HG03159 (cell line): ENCODE results near the gene ABLIM2.

Experiments
- ATAC-seq: cut with Tn5 transposase; IDR thresholded peaks from one replicate; pipeline ENCODE4 v1.9.1; 2021; ENCODE audit warnings: mild to moderate bottlenecking, moderate library complexity; ENCODE audit not compliant: unreplicated experiment

Gene ABLIM2

DNA sequence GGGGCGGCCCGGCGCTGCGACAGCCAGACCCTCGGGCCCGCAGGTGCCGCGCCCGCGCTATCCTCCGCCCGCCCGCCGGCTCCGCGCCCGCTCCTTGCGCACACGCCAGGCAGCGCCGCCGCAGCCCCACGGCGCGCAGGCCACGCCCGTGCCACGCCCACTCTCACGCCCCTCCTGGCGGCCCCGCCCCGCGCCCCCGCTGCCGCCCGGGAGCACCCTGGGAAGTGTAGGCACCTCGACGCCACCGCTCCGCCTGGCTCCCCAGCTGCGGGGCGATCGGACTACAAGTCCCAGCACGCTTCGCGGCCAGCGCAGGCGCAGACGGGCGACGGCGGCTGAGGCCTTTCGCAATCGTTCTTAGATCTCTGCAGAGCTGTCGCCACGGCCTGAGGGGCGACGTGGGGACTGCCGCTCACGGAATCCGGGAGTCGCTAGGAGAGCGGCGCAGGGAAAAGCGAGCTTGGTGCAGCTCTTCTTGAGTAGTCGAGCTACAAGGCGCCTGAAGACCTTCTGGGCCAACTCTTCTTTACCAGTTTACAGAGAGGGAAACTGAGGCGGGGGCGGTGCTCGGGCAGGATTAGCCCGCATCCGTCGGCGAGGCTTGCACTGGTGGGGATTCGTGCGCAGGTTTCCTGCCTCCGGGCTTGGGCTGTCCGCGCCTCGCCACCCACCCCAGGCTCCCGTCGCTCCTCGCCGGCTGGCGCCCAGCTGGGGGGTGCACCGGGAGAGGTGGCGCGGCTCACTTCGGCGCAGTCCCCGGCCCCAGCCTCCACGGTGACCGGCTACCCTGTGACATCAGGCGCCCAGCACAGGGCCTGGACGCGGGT is at the start of gene ABLIM2:
Gene ABLIM2 (minus strand): TSS at position 104 of the 827 bp plus-strand sequence. CDS start 124 bp downstream, outside the sequence.
- peak; percentile 96 for ATAC-seq

DNA sequence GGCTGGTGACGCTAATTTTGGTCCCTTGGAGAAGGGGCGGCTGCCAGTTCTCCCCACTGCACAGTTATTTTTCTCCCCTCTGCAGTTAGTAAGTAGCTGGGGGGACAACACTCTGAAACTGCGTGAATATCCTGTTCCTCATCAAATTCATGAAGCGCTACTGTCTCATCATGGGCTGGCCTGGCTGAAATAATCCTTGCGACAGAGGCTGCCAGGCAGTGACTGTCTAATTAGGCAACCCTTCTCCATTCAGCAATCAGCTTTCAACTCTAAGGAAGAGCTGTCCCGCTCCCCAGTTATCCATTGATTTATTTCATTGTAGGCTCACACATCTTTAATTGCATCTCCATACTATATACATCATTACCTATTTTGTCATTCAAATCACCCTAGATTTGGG is 48.7 kb upstream of the ABLIM2 start:
- no peak for ATAC-seq

DNA sequence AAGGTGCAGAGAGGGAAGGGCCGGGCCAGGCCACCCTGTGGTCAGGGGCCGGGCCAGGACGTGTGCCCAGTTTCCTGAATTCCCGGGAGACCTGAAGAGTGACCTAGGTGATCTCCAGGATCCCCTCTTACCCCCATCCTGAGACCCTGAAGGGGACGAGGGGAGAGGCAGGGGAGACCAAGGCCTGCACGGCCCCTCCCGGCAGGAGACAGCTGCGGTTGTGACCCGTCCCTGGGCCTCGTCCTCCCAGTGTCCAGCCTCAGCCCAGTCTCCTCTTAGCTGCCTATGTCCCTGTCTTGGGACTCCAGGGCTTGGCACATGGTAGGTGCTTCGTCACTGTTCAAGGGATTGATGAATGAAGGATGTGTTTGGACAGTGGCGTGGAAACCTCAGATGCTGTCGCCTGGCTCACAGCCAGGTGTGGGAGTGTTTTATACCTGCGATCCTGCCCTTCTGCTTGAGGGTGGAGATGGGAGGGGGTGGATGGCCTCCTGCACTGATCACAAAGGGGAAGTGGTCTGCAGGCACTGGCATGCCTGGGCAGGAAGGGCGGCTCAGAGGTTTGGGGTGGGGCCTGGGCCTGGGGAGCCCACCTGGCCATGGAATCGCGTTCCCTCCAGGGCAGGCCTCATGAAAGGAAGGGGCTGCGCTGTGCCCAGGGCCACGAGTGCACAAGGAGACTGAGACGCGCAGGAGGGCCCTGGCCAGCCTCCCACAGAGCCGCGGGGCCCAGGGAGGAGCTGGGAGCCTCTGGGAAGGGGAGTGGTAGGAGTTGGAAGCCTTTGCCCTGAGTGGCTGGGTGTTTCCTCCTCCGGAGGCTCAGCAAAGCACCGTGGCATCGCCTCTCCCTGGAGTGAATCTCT is 47.4 kb upstream of the ABLIM2 start:
- no peak for ATAC-seq

DNA sequence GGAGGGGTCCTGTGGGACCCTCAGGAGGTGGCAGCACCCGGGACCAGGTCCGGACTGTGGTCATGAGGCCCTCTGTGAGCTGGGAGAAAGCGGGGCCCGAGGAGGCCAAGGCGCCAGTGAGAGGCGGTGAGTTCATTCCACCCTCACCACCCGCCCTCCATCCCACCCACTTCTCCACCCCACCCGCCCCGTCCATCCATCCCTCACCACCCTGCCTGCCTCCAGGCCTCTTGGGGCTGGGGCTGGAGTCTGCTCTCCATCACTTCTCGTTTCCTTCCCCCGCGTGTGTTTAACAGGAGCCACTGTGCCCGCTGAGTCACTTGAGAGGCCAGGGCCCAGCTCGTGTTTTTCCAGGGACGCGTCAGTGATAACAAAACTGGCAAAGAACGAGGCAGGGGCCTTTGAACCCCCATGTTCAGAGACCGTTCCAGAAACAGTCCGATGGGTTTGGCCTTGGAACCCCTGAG is 46.7 kb upstream of the ABLIM2 start:
- no peak for ATAC-seq

DNA sequence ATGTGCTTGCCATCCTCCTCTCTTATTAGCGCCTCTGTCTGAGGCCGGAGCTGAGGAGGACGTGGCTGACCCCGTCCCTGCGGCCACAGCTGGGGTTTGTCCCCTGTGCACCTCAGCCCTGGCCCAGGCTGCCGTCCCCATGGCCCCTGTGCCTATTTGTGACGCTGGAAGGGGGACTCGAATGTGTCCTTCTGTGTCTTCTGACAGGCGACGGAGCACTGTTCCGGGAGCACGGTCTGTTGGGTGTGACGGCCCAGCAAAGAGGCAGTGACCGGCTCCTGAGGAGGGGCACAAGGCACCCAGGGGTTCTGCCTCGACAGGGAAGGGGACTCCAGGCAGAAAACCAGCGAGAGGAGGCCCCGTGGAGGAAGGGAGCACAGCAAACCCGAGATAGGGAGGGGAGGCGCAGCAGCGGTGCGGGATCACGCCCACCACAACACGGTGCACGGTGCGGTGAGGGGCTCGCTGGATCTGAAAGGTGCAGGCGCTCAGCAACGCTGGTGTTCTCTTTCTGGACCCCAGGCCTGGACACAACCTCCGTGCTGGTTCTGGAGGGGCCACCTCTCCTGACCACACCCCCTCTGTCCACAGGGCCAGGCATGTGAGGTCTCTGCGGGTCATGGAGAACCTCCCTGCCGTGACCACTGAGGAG is 46.1 kb upstream of the ABLIM2 start:
- ATAC-seq = no peak

DNA sequence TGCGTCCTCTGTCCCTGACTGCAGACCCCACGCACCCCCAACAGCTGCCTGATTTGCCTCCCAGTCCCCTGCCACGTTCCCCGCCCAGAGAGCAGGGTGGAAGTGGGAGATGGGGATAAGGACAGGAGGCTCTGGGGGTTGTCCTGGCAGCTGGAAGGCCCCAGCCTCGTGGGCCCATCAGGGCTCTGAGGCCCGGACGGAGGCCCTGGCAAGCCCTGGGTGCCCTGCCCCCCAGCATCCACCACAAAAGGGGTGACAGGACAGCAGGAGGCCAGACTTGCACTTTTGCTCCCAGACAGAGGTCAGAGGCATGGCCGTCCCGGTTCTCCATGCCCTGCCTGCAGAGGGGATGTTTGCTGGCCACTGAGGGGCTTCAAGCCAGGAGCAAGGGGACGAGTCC is 45.2 kb upstream of the ABLIM2 start:
- no peak for ATAC-seq

DNA sequence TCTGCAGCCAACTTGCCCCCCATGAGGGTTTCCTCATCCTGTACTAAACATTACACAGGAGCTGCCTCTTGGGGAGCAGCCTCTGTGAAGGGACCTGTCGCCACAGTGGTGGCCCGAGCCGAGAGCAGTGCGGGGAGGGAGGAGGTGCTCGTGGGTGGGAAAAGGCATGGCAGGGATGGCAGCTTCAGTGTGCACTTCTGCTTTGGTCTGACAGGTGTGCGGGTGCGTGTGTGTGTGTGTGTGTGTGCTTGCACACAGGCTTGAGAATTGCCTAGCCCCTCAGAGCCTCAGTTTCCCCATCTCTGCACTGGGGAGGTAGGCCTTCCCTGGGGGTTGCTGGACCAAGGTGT is 44.4 kb upstream of the ABLIM2 start:
- no peak for ATAC-seq

DNA sequence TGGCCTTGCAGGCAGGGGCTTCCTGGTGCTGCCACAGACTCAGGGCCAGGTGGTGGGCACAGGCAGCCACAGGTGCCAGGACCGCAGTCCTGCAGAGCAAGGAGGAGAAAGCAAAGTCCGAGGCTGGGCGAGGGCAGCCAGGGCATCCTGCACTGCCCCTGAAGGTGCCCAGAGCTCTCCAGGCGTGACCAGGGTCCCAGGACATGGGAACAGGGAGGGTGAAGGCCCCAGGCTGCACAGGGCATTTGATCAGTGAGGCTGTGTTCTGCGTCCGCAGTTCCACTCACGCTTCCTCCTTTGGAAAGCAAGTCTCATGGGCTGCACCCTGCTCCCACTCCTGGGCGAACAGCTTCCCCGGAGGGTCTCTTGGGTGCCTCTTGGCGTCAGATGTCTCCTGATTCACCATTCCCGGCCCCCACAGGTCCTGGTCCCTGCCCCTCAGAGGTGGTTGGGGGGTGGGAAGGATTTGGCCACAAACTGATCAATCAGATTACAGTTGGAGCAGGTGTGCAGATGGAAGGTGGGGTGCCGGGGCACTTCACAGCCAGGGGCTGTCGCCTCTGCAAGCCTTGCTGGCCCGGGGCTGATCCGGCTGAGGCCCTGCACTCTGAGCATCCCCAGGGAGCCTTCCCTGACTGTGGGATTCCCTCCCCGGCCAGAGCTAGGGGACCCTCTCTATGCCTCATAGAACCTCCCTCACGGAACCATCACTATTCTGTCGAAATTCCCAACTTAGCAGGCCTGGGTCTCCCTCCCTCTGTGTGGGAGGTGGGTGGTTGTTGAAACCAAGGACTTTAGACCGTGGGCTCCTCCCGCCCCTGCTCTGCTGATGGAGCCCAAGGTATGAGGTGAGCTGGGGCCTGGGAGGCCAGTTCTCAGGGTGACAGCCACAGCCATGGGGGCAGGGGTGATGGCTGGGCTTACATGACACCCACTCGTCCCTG is 43.8 kb upstream of the ABLIM2 start:
- ATAC-seq = no peak

DNA sequence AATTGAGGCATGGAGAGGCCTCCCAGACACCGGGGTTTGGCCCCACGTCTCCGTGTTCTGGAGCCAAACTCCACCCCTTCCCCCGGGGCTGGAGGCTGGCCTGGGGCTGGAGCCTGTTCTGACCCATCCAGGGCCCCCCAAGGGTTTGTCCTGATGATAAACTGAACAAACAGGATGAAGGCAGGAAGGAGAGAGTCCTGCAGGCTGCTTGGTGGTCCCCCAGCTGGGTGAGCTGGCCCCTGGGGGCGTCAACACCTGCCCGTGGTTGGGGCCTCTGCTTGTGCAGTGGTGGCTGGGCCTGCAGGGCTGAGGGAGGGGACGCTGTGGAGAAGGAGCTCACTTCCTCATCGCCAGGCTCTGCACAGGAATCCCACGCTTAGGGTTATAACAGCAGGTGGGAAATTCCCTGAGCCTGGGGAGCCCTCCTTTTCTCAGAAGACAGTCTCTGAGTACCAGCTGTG is 42.7 kb upstream of the ABLIM2 start:
- ATAC-seq = no peak

DNA sequence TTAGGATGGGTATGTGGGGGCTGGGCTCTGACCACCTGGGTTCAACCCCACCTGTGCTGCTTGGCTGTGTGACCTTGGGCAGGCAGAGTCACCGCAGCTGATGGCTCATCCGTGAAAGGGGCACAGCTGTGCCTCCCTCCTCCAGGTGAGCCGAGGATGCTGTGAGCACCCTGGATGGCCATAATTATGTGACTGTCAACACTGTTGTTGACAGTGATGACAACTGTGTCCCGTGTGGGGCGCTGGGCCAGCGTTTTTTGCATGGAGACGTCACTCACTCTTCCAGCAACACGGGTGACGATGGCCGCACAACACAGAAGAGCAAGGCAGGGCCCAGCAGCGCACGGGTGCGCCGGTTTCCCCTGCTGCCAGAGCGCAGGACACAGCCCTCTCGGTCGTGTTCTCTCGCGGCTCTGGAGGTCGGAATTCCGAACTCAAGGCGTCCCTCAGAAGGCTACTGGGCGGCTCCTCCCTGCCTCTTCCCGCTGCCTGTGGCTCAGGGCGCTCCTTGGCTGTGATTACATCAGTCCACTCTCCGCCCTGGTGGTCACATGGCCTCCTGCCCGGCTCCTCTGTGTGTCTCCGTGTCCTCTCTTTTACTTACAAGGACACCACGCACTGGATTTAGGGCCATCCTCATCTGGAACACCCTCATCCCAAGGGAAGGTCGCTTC is 41.8 kb upstream of the ABLIM2 start:
- no peak for ATAC-seq

DNA sequence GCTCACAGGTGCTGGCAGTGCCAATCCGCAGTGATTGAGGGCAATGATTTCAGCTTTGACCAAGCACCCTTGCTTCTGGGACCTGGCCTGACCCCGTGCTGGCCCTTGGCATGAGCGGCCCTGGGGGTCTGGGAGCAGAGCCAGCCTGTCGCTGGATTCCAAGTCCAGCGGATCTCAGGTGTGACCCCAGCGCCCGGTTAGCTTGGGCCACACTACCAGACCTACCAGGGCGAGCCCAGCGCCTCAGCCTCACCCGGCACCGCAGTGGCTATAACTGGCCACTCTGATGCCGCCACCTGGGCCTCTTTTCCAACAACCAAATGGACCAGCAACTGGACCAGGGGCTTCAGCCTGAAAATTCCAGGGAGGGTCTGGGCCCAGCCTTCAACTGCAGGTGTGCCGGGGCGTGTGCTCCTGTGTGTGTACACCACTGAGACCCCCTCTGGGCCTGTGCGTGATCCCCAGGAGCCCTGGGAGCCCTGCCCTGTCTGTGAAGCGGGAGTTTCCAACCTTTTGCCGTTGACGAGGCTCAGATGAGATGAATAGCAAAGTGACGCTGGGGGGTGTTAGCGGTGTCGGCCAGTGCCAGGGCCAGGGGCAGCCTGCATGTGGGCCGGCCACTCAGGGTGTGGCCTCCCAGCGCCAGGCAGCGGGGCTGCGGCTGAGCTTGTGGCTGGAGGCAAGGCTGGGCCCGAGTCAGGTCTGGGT is 41.1 kb upstream of the ABLIM2 start:
- no peak for ATAC-seq

DNA sequence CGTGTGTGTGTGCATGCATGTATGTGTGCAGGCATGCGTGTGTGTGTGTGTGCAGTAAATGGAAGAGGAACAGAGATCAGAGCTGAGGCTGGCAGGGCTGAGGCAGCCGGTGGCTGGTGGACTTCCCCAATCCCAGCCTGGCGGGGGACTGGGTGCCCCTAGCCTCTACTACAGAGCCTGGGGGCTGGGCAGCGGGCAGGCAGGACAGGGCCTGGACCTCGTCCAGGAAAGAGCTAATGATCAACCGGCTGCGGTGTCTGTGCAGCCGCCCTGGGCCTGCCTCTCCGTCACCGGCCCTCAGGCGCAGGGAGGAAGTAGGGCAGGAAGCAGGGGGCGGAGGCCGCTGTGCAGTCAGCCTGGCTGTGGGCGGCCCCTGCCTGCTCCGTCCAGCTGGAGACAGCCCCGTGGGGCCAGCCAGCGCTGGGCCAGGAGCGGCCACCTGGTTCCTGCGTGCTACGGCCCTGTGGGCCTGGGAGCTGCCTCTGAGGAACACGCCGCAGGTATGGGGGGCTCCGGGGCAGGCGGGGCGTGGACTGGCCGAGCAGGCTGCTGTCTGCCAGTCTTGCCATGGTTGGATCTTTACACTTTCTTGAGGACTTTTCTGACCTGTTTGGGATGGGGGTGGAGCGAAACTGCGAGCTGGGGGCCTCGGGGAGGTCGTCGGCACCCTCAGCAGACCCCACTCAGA is 40.4 kb upstream of the ABLIM2 start, which contains the start of gene SH3TC1:
Gene SH3TC1 (plus strand): TSS at position 385 of the 688 bp plus-strand sequence. CDS start 5,905 bp downstream, outside the sequence.
- peak; percentile 78 for ATAC-seq

DNA sequence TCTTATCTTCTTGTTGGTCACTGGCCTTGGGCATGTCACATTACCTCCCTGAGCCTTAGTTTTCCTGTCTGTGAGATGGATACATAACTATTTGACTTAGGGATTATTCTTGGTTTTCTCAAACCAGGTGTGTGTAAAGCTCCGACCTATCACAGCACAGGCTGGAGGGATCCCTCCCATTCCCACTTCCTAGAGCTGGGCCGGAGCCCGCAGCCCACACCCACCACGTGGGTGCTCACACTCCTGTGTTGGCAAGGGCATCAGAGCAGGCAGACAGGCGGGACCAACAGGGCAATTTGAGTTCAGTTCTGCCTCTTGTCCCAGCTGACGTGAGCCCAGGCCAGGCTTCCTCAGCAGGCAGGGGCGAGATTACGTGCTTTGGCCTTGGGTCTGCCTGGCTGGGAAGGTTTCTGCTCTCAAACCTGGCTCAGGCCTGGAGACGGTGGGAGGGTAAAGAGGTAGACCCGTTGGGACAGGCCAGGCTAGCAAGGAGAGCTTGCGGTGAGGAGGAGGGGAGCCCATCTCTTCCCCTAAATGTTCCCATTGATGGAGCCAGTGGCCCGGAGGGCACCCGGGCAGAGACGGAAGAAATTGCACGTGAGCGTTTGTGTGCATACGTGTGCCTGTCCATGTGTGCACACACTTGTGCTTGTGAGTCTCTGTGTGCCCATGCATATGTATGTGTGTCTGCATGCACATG is 39.7 kb upstream of the ABLIM2 start:
- peak; percentile 3 for ATAC-seq

DNA sequence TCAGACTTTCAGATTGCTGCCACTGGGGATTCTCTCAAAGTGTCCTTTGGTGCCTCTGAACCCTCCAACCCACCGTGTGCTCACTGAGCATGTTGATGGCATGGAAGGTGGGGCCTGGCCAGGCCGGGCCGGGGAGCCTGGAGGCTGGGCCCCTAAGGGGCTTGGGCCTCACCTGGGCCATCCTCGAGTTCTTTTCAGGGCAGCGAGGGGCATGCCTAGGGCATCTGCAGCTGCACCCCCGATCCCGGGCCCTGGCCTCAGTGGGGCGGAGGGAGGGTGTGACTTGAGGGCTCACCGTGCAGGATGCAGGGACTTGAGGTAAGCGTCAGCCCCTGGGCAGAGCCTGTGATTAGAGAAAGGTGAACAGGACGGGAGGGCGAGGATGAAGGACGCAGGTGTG is 38.9 kb upstream of the ABLIM2 start:
- ATAC-seq = no peak

DNA sequence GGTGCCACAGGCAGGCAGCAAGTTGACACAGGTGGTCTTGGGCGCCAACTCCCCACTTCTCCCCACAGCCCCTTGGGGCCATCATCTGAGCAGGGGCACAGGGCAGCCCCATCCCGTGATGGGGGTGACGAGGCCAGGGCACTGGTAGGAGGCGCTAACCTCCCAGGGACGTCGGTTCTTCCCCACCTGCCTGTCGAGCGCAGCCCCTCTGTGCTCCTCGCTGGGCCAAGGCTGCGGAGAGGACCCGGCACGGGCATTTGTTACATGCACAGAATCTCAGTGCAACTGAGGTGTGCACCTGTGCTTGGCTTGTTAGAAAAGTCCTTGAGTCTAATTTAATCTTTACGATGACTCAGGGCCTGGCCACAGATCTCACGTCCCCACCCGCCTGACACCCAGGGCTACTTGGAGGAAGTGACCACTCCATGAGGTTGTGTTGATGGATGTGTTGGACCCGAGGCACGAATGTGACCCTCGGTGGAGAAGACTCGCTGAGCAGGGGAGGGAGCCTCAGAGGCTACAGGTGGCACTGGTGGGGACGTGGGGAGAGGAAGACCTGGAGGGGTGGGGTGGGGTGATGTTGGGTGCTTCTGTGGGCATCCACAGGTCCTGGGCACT is 37.3 kb upstream of the ABLIM2 start:
- ATAC-seq = no peak

DNA sequence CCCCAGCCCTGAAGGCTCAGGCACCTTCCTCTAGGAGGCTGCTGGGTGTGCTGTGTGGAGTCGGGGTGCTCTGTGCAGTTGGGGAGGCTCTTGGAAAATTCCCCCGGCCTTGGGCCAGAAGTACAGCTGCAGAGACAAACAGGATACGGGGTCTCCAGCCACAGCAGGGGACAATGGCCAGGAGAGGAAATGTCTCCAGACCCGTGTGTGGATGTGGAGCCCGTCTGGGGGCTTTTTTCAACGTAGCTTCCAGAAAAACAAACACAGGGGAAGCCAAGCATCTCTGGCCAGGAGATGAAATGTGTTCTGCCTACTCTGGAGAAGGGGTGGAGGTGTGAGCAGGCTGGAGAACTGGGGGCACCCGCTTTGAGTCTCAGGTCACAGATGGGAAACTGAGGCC is 36.8 kb upstream of the ABLIM2 start:
- ATAC-seq = no peak
